Astrocyte (in vitro differentiated cells and primary cell): ENCODE results near the gene HBA2. TPM values are rescaled to one million over a fixed set of nuclear protein-coding genes. Genes with fewer than 3 reads are reported as not detected.

Experiments used
- DNase-seq: peaks from one replicate; pipeline ENCODE4 v3.0.0-alpha.2; 2010; ENCODE audit warnings: low read depth
- FAIRE-seq: peaks from 2 replicates; lab custom pipeline; 2011; peaks lifted over from hg19 to GRCh38; lab: Jason Lieb, UNC
- H2AFZ ChIP-seq: 2 replicates; pipeline ENCODE4 v1.6.0; 2012; ENCODE audit warnings: low read depth, low read length, inconsistent platforms
- H3K27ac ChIP-seq: 2 replicates; pipeline ENCODE4 v1.5.1; 2011; ENCODE audit warnings: low read depth, low read length, inconsistent platforms
- H3K27me3 ChIP-seq: 2 replicates; pipeline ENCODE4 v1.6.0; 2011; ENCODE audit warnings: low read length, inconsistent platforms; ENCODE audit not compliant: insufficient read depth
- H3K36me3 ChIP-seq: 2 replicates; pipeline ENCODE4 v1.5.1; 2011; ENCODE audit warnings: low read length, inconsistent platforms; ENCODE audit not compliant: insufficient read depth
- H3K4me1 ChIP-seq: 2 replicates; pipeline ENCODE4 v1.5.1; 2011; ENCODE audit warnings: low read length, inconsistent platforms; ENCODE audit not compliant: insufficient read depth
- H3K4me2 ChIP-seq: 2 replicates; pipeline ENCODE4 v1.6.0; 2012; ENCODE audit warnings: low read length, inconsistent platforms
- H3K4me3 ChIP-seq: 2 replicates; pipeline ENCODE4 v1.5.1; 2011; ENCODE audit warnings: low read depth, mild to moderate bottlenecking, low read length, inconsistent platforms; ENCODE audit not compliant: insufficient read depth
- H3K79me2 ChIP-seq: 2 replicates; pipeline ENCODE4 v1.6.0; 2012; ENCODE audit warnings: mild to moderate bottlenecking, low read length, inconsistent platforms; ENCODE audit not compliant: insufficient read depth
- H3K9ac ChIP-seq: 2 replicates; pipeline ENCODE4 v1.6.0; 2012; ENCODE audit warnings: mild to moderate bottlenecking, low read length, inconsistent platforms
- H3K9me3 ChIP-seq: 2 replicates; pipeline ENCODE4 v1.5.1; 2012; ENCODE audit warnings: low read depth, mild to moderate bottlenecking, low read length, inconsistent platforms; ENCODE audit not compliant: insufficient read depth
- H4K20me1 ChIP-seq: 2 replicates; pipeline ENCODE4 v1.6.0; 2012; ENCODE audit warnings: low read length, inconsistent platforms; ENCODE audit not compliant: insufficient read depth
- H3K27ac Mint-ChIP-seq: one replicate; pipeline ENCODE4 v1.8.0; 2021; ENCODE audit warnings: mild to moderate bottlenecking, mixed read lengths; ENCODE audit not compliant: unreplicated experiment
- H3K27me3 Mint-ChIP-seq: one replicate; pipeline ENCODE4 v1.8.0; 2021; ENCODE audit warnings: low read depth, mixed read lengths; ENCODE audit not compliant: unreplicated experiment
- H3K36me3 Mint-ChIP-seq: one replicate; pipeline ENCODE4 v1.8.0; 2021; ENCODE audit warnings: low read depth, mixed read lengths; ENCODE audit not compliant: unreplicated experiment
- H3K4me1 Mint-ChIP-seq: one replicate; pipeline ENCODE4 v1.8.0; 2021; ENCODE audit warnings: low read depth, mixed read lengths; ENCODE audit not compliant: unreplicated experiment
- H3K4me3 Mint-ChIP-seq: one replicate; pipeline ENCODE4 v1.8.0; 2021; ENCODE audit warnings: mild to moderate bottlenecking, moderate library complexity, mixed read lengths; ENCODE audit not compliant: unreplicated experiment
- H3K9me3 Mint-ChIP-seq: one replicate; pipeline ENCODE4 v1.8.0; 2021; ENCODE audit warnings: mild to moderate bottlenecking, mixed read lengths; ENCODE audit not compliant: unreplicated experiment
- CTCF ChIP-seq: IDR thresholded peaks from 2 replicates; pipeline ENCODE4 v1.5.1; 2011; ENCODE audit warnings: low read depth, mild to moderate bottlenecking, inconsistent platforms, low read length, moderate library complexity; ENCODE audit not compliant: insufficient read depth
- EZH2 ChIP-seq: IDR thresholded peaks from 2 replicates; pipeline ENCODE4 v1.6.1; 2012; ENCODE audit warnings: mild to moderate bottlenecking, low read length, inconsistent platforms; ENCODE audit not compliant: insufficient read depth
- total RNA-seq: library from RNA; stranded (reverse); gene quantifications from 2 replicates; pipeline ENCODE4 v1.2.1, GENCODE V29; 2021

Gene HBA2
- total RNA-seq, 1 donor from 2014 or later, result 1.4 TPM

- H3K9me3 Mint-ChIP-seq, result no peaks in the 10 kb centered on the region
- H3K79me2 ChIP-seq, result peaks cover 81% of the 10 kb centered on the region
- peaks cover 36% of the 10 kb centered on the region for H4K20me1 ChIP-seq
- no peak overlapping the region for H3K4me3 ChIP-seq
- H3K36me3 ChIP-seq, result no peaks in the 10 kb centered on the region
- no peaks in the 10 kb centered on the region for H3K27me3 ChIP-seq
- TF ChIP-seq CTCF, result no peak
- TF ChIP-seq EZH2, result no peak
- no peak overlapping the region for H3K4me2 ChIP-seq
- DNase-seq (no peak), FAIRE-seq (no peak)
- H3K9me3 ChIP-seq, result no peaks in the 10 kb centered on the region
- no peaks in the 10 kb centered on the region for H3K27me3 Mint-ChIP-seq
- H3K4me1 Mint-ChIP-seq, result peaks cover 5% of the 10 kb centered on the region
- H3K27ac Mint-ChIP-seq, result no peak overlapping the region
- no peak overlapping the region for H3K4me3 Mint-ChIP-seq
- H3K27ac ChIP-seq, result no peak overlapping the region
- no peaks in the 10 kb centered on the region for H3K4me1 ChIP-seq
- peaks cover 5% of the 10 kb centered on the region for H3K36me3 Mint-ChIP-seq
- H2AFZ ChIP-seq, result no peak overlapping the region
- no peak overlapping the region for H3K9ac ChIP-seq
Measured at GRCh38 chr16:133716-134115, 39.0 kb upstream of the HBA2 start.

GRCh38 chr16:138049-138417, 34.6 kb upstream of the HBA2 start:
- DNase-seq (no peak), FAIRE-seq (no peak)
- no peaks in the 10 kb centered on the region for H3K36me3 ChIP-seq
- H4K20me1 ChIP-seq, result peaks cover 8% of the 10 kb centered on the region
- H3K27ac ChIP-seq, result peak overlapping the region; percentile 48
- peaks cover 44% of the 10 kb centered on the region for H3K79me2 ChIP-seq
- Mint-ChIP-seq H3K9me3 (no peaks in the 10 kb centered on the region), H3K4me1 (peaks cover 2% of the 10 kb centered on the region), H3K4me3 (peak overlapping the region; percentile 91), H3K27me3 (no peaks in the 10 kb centered on the region), H3K36me3 (no peaks in the 10 kb centered on the region), H3K27ac (peak overlapping the region; percentile 75)
- no peaks in the 10 kb centered on the region for H3K27me3 ChIP-seq
- H2AFZ ChIP-seq, result peak overlapping the region; percentile 62
- peak overlapping the region; percentile 83 for H3K4me2 ChIP-seq
- no peaks in the 10 kb centered on the region for H3K4me1 ChIP-seq
- H3K9ac ChIP-seq, result peak overlapping the region; percentile 86
- peak overlapping the region; percentile 62 for H3K4me3 ChIP-seq
- no peaks in the 10 kb centered on the region for H3K9me3 ChIP-seq
- no peak for TF ChIP-seq EZH2
- TF ChIP-seq CTCF, result no peak

- H3K4me1 ChIP-seq, result no peaks in the 10 kb centered on the region
- no peak overlapping the region for H2AFZ ChIP-seq
- no peak overlapping the region for H3K27ac ChIP-seq
- no peak overlapping the region for H3K4me3 ChIP-seq
- peaks cover 5% of the 10 kb centered on the region for H3K27me3 Mint-ChIP-seq
- H3K27ac Mint-ChIP-seq, result no peak overlapping the region
- H3K9me3 ChIP-seq, result no peaks in the 10 kb centered on the region
- H3K9ac ChIP-seq, result no peak overlapping the region
- no peaks in the 10 kb centered on the region for H3K9me3 Mint-ChIP-seq
- H3K4me3 Mint-ChIP-seq, result no peak overlapping the region
- TF ChIP-seq EZH2, result no peak
- no peak for TF ChIP-seq CTCF
- peaks cover 25% of the 10 kb centered on the region for H3K79me2 ChIP-seq
- DNase-seq (no peak), FAIRE-seq (no peak)
- no peaks in the 10 kb centered on the region for H3K36me3 Mint-ChIP-seq
- no peaks in the 10 kb centered on the region for H3K27me3 ChIP-seq
- H4K20me1 ChIP-seq, result no peaks in the 10 kb centered on the region
- H3K36me3 ChIP-seq, result no peaks in the 10 kb centered on the region
- no peak overlapping the region for H3K4me2 ChIP-seq
- H3K4me1 Mint-ChIP-seq, result peaks cover 13% of the 10 kb centered on the region
Measured at GRCh38 chr16:140175-140857, 32.4 kb upstream of the HBA2 start.
